BLaER1 (cell line): Measurements from ENCODE around the gene CIITA.
"Not testable (repeated sequence)": the region's sequence is repeated elsewhere in the genome, so short reads cannot be mapped to it uniquely, and the experiment has no call there.

Source experiments
- H3K27ac ChIP-seq: shearing (Covaris generic); formaldehyde crosslinking; 2 replicates; pipeline ENCODE4 v1.8.1; 2022
- H3K27me3 ChIP-seq: shearing (Covaris generic); formaldehyde crosslinking; 2 replicates; pipeline ENCODE4 v1.8.1; 2022
- H3K36me3 ChIP-seq: shearing (Covaris generic); formaldehyde crosslinking; 2 replicates; pipeline ENCODE4 v1.8.1; 2022
- H3K4me1 ChIP-seq: shearing (Covaris generic); formaldehyde crosslinking; 2 replicates; pipeline ENCODE4 v1.8.1; 2022
- H3K4me2 ChIP-seq: shearing (Covaris generic); formaldehyde crosslinking; 2 replicates; pipeline ENCODE4 v1.8.1; 2022
- H3K4me3 ChIP-seq: shearing (Covaris generic); formaldehyde crosslinking; 2 replicates; pipeline ENCODE4 v1.8.1; 2022
- H3K9ac ChIP-seq: shearing (Covaris generic); formaldehyde crosslinking; 2 replicates; pipeline ENCODE4 v1.8.1; 2022
- H3K9me3 ChIP-seq: shearing (Covaris generic); formaldehyde crosslinking; 2 replicates; pipeline ENCODE4 v1.8.1; 2022
- H4K20me1 ChIP-seq: shearing (Covaris generic); formaldehyde crosslinking; 2 replicates; pipeline ENCODE4 v1.8.1; 2022
- Cebpa-rat ChIP-seq: shearing (Covaris generic); IDR thresholded peaks from 2 replicates; pipeline ENCODE4 v1.8.1; 2022

The CIITA gene

DNA sequence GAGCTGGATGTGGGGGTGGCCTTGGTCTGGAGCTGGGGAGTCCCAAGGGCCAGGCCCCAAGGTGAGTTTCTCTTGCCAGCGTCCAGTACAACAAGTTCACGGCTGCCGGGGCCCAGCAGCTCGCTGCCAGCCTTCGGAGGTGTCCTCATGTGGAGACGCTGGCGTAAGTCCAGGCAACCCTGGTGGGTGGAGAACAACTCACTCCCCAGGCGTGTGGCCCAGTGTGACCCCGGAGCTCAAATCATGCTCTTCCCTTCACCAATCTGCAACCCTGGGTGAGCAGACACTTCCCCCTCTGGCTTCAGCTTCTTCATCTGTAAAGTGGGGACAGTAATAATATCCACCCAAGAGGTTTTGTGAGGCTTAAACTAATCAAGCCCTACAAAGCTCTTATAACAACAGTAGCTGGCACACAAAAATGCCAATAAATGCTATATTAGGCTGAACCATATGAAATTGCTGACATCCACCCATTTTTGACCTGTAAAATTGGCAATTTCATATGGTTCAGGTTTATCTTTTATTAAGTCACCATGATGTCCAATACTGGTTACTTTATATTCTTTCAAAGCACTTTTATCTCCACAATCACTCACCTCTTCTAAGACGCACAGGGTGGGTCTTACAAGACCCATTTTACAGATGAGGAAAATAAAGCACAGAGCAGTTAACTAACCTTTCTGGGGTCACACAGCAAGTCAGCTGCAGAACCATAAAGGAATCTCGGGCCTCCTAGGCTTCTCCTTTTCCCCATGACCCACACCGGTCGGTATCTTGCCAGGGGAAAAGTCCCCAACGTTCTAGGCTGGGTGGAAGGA lies 45.5 kb downstream of the CIITA start:
- Histone ChIP-seq H3K9ac (no peak overlapping the region), H3K4me3 (no peak overlapping the region), H3K4me1 (peaks cover 33% of the 10 kb centered on the region), H3K27me3 (no peaks in the 10 kb centered on the region), H3K36me3 (peaks cover 100% of the 10 kb centered on the region), H3K27ac (peak overlapping the region; percentile 9; the same call in 1 of the 2 replicates), H3K9me3 (no peaks in the 10 kb centered on the region), H3K4me2 (no peak overlapping the region), H4K20me1 (peaks cover 84% of the 10 kb centered on the region)
- no peak for TF ChIP-seq Cebpa-rat

DNA sequence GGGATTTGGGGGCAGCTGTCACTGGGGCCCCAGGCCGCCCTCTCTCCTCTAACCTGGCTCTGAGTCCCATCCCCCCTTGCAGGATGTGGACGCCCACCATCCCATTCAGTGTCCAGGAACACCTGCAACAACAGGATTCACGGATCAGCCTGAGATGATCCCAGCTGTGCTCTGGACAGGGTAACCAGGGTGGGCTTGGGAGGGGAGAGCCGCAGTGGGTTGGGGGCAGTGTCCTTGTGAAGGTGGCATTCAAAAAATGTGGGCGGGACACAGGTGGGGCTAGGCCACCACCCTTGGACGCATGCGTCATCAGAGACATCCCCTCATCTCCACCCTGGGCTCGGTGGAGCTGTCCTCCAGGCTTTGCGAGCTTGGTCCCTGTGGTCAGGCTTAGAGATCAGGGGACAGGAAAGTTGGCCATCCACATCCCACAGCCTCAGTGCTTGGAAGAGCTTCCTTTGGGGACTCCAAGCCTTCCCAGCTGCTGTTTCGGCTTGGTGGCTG lies 46.2 kb downstream of the CIITA start:
- H3K27ac ChIP-seq = peak overlapping the region; percentile 30; the same call in 1 of the 2 replicates
- no peak overlapping the region for H3K4me3 ChIP-seq
- H3K27me3 ChIP-seq = no peaks in the 10 kb centered on the region
- H3K36me3 ChIP-seq = peaks cover 96% of the 10 kb centered on the region
- no peak for TF ChIP-seq Cebpa-rat
- H4K20me1 ChIP-seq = peaks cover 84% of the 10 kb centered on the region
- H3K9ac ChIP-seq = no peak overlapping the region
- peaks cover 27% of the 10 kb centered on the region for H3K4me1 ChIP-seq
- H3K9me3 ChIP-seq = no peaks in the 10 kb centered on the region
- no peak overlapping the region for H3K4me2 ChIP-seq

DNA sequence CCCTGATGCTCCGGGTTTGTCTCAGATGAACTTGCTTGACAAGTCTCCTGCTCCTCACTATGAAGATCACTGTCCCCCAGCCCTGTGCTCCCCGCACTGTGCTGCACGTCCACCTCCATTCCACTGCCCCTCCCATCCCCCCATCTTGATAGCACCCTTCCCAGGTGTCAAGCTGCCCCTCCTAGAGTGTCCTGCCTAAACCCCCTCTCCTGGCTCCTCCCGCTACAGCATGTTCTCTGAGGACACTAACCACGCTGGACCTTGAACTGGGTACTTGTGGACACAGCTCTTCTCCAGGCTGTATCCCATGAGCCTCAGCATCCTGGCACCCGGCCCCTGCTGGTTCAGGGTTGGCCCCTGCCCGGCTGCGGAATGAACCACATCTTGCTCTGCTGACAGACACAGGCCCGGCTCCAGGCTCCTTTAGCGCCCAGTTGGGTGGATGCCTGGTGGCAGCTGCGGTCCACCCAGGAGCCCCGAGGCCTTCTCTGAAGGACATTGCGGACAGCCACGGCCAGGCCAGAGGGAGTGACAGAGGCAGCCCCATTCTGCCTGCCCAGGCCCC lies 46.7 kb downstream of the CIITA start:
- H3K4me2 ChIP-seq = 0 out of 2 replicates have a peak overlapping the region, but pooled peaks have one; percentile 19
- no peaks in the 10 kb centered on the region for H3K27me3 ChIP-seq
- H3K36me3 ChIP-seq = peaks cover 91% of the 10 kb centered on the region
- no peaks in the 10 kb centered on the region for H3K9me3 ChIP-seq
- H3K4me1 ChIP-seq = peaks cover 21% of the 10 kb centered on the region
- no peak for TF ChIP-seq Cebpa-rat
- peak overlapping the region; percentile 30; the same call in 1 of the 2 replicates for H3K27ac ChIP-seq
- peaks cover 85% of the 10 kb centered on the region for H4K20me1 ChIP-seq
- no peak overlapping the region for H3K9ac ChIP-seq
- no peak overlapping the region for H3K4me3 ChIP-seq

DNA sequence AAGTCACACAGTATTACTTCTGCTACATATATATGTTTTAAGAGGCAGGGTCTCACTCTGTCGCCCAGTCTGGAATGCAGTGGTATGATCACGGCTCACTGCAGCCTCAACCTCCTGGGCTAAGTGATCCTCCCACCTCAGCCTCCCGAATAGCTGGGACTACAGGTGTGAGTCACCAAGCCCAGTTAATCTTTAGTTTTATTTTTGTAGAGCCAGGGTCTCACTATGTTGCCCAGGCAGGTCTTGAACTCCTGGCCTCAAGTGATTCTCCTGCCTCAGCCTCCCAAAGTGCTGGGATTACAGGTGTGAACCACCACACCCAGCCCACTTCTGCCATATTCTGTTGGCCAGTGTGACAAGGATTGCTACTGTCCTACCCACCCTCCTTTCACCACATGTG lies 48.3 kb downstream of the CIITA start:
- peaks cover 26% of the 10 kb centered on the region for H3K4me1 ChIP-seq
- not testable (repeated sequence) for H3K4me3 ChIP-seq, H3K4me2 ChIP-seq, H3K27me3 ChIP-seq, H3K9ac ChIP-seq, H3K9me3 ChIP-seq, H3K27ac ChIP-seq
- H4K20me1 ChIP-seq = peaks cover 100% of the 10 kb centered on the region
- H3K36me3 ChIP-seq = peaks cover 87% of the 10 kb centered on the region

DNA sequence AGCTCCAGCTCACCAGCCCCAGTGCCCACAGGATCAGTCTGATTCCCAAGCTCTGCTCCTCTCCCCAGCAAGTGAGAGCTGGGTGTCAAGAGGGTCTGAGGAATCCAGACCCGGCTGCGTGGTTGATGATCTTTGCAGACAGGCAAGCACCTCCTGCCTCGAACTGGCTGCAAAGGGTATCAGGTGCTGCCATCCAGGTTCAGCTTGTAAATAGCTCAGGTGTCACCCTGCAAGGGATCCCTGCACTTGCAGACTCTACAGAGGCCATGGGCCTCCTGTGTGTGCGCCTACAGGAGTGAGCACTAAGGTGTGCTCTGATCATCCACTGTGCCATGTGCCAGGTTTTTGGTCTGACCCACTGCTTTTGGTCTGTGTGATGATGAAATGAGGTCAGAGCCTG lies 49.1 kb downstream of the CIITA start:
- Histone ChIP-seq H3K4me2 (no peak overlapping the region), H3K4me3 (no peak overlapping the region), H3K27ac (no peak overlapping the region), H3K4me1 (peaks cover 33% of the 10 kb centered on the region), H3K9ac (no peak overlapping the region), H3K27me3 (no peaks in the 10 kb centered on the region), H4K20me1 (peaks cover 100% of the 10 kb centered on the region), H3K36me3 (peaks cover 84% of the 10 kb centered on the region), H3K9me3 (no peaks in the 10 kb centered on the region)
- no peak for TF ChIP-seq Cebpa-rat

GRCh38 chr16:10926867-10927266 lies 49.9 kb downstream of the CIITA start:
- peaks cover 100% of the 10 kb centered on the region for H4K20me1 ChIP-seq
- H3K27me3 ChIP-seq = no peaks in the 10 kb centered on the region
- H3K9me3 ChIP-seq = no peaks in the 10 kb centered on the region
- TF ChIP-seq Cebpa-rat = no peak
- H3K9ac ChIP-seq = no peak overlapping the region
- no peak overlapping the region for H3K27ac ChIP-seq
- peaks cover 41% of the 10 kb centered on the region for H3K4me1 ChIP-seq
- no peak overlapping the region for H3K4me2 ChIP-seq
- no peak overlapping the region for H3K4me3 ChIP-seq
- H3K36me3 ChIP-seq = peaks cover 84% of the 10 kb centered on the region

- Histone ChIP-seq H3K4me3 (no peak overlapping the region), H4K20me1 (peaks cover 100% of the 10 kb centered on the region)
Observed at GRCh38 chr16:10927497-10928112, 50.6 kb downstream of the CIITA start.

DNA sequence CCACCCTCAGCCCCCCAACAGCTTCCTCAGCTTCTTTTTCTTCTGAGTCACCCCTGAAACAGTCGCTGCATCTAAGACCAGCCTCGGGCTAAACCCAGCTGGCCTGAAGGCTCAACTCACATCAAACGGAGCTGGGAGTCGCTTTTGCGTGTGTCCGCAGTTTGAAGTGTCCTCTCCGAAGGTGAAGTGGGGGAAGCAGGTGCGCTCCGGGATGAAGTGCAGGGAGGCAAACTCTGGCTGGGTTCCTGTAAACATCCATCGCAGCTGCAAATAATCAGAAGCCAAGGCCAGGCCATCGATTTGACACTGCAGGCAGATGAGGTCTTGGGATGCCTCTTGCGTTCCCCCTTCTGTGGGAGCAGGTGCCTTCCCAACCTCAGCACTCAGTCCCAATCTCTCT lies 52.1 kb downstream of the CIITA start:
- not testable (repeated sequence) for H3K4me2 ChIP-seq, H3K27me3 ChIP-seq, H3K9me3 ChIP-seq, H3K9ac ChIP-seq, H3K4me3 ChIP-seq
- Histone ChIP-seq H3K36me3 (peaks cover 83% of the 10 kb centered on the region), H3K27ac (peak overlapping the region; percentile 27; the same call in 1 of the 2 replicates), H3K4me1 (peaks cover 53% of the 10 kb centered on the region), H4K20me1 (peaks cover 100% of the 10 kb centered on the region)

More at GRCh38 chr16:10927497-10928112, 50.6 kb downstream of the CIITA start:
- H3K4me2 ChIP-seq = no peak overlapping the region
- no peak overlapping the region for H3K9ac ChIP-seq
- peaks cover 47% of the 10 kb centered on the region for H3K4me1 ChIP-seq
- H3K9me3 ChIP-seq = no peaks in the 10 kb centered on the region
- H3K27me3 ChIP-seq = no peaks in the 10 kb centered on the region
- TF ChIP-seq Cebpa-rat = no peak
- H3K36me3 ChIP-seq = peaks cover 83% of the 10 kb centered on the region
- no peak overlapping the region for H3K27ac ChIP-seq

DNA sequence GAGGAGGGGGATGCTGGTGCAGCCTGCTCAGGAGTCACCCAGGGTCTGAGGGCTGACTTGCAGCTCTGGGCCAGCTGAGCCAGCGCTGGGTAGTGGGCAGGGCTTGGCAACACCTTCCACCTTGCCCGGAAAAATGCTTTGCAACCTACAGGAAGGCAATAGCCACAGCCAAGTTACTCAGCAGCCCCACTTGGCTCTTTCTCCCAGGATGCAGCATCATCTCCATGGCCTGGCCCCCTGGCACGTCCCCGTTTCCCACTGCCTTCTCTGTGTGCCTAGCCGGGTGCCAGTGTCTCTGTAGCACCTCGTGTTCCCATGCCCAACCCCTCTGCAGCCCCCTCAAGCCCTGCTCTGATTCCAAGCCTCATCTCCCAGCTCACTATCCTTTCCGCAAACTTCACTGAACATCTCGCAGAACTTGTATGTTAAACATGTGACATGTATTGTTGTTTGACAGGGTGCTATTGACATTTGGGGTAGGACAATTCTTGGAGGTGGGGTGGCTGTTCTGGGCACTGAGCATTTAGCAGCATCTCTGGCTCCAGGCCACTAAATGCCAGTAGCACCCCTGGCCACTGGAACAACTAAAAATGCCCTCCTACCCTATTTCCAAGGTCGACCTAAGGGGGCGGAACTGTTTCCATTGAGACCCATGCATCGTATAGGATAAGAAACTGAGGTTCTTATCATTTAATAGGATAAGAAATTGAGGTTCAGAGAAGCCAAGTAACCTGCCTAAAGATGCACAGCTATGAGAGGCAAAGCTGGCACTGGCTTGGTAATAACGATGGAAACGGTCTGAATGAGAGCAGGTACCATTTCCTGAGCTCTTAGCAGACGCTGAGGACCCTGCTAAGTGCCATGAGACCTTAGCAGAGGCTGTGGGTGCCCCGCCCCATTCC lies 53.1 kb downstream of the CIITA start:
- no peak for TF ChIP-seq Cebpa-rat

More for the DNA sequence above, 53.1 kb downstream of the CIITA start:
- Histone ChIP-seq H3K4me1 (peaks cover 59% of the 10 kb centered on the region), H3K4me3 (no peak overlapping the region), H3K36me3 (peaks cover 83% of the 10 kb centered on the region), H3K27ac (peak overlapping the region; percentile 27), H4K20me1 (peaks cover 100% of the 10 kb centered on the region), H3K27me3 (no peaks in the 10 kb centered on the region), H3K4me2 (peak overlapping the region; percentile 16; the same call in 1 of the 2 replicates), H3K9ac (0 out of 2 replicates have a peak overlapping the region, but pooled peaks have one; percentile 56), H3K9me3 (no peaks in the 10 kb centered on the region)
